Heart left ventricle (tissue), 13 donors: ENCODE data around the gene CNTFR.

Experiments
- CTCF ChIP-seq, 12 donors: fragments of 200-600 bp; sonication (generic) in 4 of 12; IDR thresholded peaks; one replicate each; pipeline versions ENCODE4 v1.5.0 to v1.8.0; 2018 to 2022; ENCODE audit warnings: antibody characterized with exemption in 12 of 12, mild to moderate bottlenecking in 5 of 12
- POLR2A ChIP-seq, 2 donors: fragments of 450-650 bp; IDR thresholded peaks; one replicate each; pipeline ENCODE4 v1.6.1; 2017; ENCODE audit warnings: antibody characterized with exemption in 2 of 2, mild to moderate bottlenecking in 2 of 2, moderate library complexity in 2 of 2
- donor health status: ischemic (EF 13 %, LVEDD 7.1; RV severe dilation, severe dysfunction).
- donor health status: DM: no; HTN: yes; CAD: no.
- donor health status: DM: no; HTN: no; CAD: no.
- donor health status: ischemic (EF 25% LVEDD 6.9; RV normal size, moderate dysfunction).
- donor health status: ischemic (EF 25% LVEDD 5.7; RV mildly dilated, moderate dysfunction).
- donor health status: ischemic (EF 35%, LVEDD 5.7; RV mildly dilated, moderate dysfunction).
- donor health status: nonischemic (EF 11% LVEDD 7.7; RV severe dilation, severe dysfunction).
- donor health status: DM: yes; HTN: yes; CAD: no.
- donor health status: PGD.
- donor health status: ischemic (EF 29% LVEDD 5.4; RV normal size, mild dysfunction).
- donor health status: nonischemic (EF 23%, LVEDD 6.1; RV moderate dilation, normal function).

- TF ChIP-seq CTCF (IDR thresholded peaks at IDR 0.05): no peak
- TF ChIP-seq POLR2A (IDR thresholded peaks at IDR 0.05): no peak
Measured at GRCh38 chr9:34510497-34511468, 78.7 kb downstream of the CNTFR start.
